NK-92 (cell line): Measurements from ENCODE around the gene TADA2B.

Experiments used
- DNase-seq: peaks from one replicate; lab custom pipeline; 2025; ENCODE audit not compliant: unreplicated experiment; lab: John Stamatoyannopoulos, UW

TADA2B gene

DNA sequence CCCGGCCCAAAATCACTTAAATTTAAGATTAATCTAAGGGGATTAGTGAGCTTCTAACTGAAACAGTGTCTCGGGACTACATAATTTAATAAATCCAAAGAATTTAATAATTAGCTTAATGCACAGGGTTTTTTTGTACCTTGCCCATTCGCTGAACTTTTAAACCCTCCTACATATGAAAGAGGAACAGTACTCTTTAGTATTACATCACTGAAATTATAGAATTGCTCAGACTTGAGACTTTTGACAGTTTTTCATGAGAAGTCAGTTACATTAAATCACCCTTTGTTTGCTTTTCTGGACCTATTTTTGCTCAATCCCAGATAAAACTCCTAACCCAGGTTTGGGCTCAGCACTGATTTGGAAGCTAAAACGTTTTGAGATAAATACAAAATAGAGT is 2.4 kb upstream of the TADA2B start:
- no peak for DNase-seq

DNA sequence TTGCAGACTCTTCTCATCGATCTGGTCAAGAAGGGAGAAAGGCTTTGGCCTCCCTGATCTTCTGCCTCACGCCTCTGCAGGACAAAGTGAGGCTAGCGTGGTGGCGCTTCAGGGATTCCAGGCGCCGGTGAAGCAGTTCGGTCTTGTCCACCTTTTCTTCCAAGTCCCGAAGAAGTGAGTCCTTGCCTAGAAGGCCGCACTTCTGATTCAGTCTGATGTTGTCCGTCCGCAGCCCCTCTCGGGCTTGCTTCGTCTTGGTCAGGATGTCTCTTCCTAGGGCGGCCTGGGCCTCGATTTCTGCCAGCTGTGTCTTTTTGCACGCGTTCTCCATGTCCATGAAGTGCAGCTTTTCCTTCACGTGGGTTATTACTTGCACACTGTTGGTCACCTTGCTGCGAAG is 1.9 kb upstream of the TADA2B start:
- no peak for DNase-seq

DNA sequence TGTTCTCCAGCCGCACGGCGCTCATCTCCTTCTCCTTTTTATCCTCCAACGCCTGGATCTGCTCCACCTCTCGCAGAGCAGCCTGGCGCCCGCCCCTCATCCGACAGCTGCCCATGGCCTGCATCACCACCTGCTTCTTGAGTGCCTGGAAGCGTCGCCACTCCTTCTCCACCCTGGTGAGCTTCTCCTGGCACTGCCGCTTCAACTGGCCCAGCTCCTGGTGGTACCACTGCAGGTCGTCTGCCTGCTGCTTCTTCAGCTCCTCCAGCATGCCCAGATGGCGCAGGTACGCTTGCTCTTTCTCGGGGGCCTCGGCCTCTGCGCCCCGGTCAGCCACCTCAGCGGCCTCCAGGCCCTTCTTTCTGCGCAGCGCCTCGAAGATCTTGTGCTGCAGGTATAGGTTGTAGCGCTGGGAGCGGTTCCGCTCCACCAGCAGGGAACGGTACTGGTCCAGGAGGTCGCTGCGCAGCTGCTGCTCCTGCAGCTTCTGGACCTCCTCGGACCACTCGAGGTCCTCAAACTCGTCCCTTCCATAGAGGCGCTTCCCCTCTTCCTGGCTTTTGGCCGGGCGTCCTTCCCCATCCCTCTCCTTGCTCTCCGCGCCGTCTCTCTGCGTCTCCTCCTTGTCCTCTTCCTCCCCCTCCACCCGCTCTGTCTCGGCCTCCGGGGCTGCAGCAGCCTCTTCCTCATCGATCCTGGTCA is 1.2 kb upstream of the TADA2B start:
- no peak for DNase-seq

DNA sequence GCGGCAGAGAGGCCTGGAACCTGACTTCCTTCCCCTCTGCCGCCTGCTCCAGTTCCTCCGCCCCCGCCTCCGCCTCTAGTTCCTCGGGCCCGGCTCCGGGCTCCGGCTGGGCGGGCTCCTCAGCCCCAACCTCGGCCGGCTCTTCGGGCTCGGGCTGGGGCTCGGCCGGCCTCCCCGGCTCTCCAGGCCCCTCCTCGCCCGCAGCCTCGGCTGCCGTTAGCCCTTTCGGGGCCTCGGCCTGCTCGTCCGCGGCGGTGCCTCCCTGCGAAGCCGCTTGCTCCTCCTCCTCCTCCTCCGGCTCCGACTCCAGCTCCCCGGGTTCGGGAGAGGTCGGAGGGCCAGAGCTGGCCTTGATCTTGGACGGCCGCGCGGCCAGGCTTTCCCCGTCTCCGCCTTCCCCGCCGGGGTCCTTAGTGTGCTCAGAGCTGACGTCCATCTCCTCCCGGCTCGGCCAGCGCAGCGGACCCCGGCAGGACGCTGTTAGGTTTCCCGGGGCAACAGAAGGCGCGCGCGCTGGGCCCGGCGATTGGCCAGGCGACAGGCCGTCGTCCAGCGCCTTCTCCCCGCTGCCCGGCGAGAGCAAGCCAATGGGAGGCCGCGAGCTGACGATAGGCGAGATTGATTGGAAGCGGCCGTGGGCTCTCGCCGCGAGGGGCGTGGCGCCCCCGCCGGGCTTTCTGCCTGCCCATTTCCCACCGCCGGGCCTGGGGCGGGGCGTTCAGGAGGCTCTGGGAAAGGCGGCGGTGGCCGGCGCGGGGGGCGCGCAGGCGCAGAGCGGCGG is 479 bp upstream of the TADA2B start:
- peak; percentile 46 for DNase-seq

DNA sequence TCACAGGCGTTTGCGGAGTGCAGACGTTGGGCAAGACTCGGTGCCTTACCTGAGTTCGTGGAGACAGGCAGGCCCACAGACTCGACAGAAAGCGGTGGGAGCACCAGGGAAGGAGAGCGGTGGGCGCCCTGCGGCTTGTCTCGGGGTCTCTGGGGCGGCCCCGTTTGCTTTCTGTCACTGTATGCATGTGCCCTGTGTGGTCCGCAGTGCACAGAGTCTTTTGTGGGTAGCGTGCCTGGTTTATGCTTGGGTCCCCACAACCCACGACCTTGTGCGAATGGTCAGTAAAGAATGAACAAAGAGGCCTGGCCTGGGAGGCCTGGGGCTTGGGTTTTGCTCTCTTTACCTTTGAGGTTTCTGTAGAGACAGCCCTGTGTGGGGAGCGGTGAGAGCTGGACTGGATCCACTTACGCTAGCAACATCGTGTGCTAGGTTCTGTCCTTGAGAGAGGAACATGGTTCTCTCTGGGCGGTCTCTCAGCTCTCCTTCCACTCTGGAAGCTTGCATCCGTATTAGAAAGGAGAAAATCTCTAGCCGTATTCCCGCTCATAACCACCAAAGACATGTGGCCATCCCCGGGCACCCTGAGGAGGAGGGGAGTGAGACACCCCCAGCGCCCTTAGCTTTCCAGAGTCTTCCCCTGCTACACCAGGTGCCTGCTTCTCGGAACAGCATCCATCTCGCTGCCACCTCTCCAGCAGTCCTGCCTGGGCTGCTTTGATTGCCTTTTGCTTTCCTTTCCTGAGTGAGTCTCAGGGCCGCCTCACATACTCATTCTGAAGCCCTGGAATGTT is 1.2 kb downstream of the TADA2B start:
- DNase-seq = no peak

DNA sequence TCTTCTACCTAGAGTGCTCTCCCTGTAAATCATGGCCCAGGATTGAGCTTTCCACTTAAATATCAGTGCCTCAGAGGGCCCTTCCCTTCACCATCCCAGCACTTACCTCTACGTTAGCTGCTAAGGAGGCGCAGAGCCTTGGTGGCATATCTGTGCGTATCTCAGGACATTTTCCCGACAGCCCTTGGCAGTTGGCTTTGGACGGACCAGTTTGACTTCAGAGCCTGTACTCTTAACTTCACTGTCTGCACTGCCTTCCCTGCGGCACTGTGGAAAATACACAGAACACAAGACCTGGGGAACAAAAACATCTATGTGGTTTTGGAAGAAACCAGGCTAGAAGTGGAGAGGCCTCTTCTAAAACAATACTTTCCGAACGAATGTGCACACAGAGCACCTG is 2.4 kb downstream of the TADA2B start:
- no peak for DNase-seq

DNA sequence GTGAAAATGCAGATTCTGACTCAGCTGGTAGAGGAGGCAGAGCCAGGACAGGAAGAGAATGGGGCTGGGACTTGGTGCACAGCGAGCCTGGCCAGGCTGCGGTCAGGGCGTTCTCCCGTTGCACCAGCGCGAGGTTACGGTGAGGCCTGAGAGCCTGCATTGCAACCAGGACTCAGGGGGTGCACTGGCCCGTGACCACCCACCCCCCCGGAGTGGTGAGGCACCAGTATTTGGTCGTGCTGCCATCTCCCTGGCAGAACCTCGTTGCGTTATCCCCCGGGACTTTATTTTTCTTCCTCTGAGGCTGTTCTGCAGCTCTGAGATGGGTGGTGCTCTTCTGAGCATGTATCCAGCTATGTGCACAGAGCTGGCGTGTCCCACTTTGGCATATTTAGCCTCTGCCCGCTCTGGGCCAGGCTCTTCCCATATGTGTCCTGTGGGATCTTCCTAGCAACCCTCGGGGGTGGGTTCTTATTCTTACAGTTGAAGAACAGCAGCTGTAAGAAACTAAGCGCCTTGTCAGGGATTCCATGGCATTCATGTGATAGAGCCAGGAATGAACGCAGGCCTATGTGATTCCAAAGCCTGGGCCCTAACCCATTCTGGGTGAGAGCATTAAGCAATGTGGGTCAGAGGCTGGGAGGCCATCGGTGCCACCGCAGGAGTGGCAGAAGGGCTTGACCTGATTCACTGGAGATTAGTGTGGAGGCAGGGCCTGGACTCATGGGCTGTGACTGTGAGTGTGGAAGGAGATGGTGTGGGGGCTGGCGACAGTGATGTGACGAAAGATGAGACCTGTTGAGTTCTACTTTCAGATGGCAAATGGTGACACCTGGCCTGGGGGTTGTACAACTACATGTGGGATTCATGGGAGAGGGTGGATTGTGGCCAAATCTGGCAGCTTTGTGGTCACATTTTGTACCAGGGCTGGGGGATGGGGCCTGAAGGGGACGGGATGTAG is 3.1 kb downstream of the TADA2B start:
- DNase-seq = no peak

DNA sequence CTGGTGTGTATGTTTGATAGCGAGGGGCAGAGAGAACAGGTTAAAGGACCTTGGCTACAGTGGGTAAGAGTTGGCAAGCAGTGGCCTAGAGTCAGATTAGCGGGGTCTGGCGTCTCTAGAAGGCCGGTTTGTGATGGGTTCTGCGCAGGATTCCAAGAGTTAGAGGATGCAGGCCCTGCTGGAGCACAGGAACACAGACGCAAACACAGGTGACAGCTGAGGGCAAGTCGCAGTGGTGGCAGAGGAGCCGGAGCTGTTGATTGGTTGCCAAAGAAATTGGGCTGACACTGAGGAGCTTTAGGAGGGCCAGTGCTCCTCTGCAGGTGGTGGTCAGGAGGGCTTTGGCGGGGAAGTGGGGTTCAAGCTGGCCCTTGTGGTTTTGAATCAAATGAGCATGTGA is 3.8 kb downstream of the TADA2B start:
- DNase-seq = no peak

DNA sequence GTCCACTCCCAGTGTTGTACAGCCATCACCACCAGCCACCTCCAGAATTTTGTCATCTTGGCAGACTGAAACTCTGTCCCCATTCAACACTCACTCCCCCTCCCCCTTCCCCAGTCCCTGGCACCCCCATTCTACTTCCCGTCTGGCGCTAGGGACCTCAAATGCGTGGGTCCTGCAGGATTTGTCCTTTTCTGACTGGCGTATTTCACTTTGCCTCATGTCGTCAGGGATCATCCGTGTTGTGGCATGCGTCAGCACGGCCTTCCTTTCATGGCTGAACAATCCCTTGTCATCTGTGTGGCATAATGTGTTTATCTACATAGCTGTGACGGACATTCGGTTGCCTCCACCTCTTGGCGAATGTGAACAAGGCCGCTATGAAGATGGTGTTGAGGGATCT is 5.5 kb downstream of the TADA2B start:
- no peak for DNase-seq

DNA sequence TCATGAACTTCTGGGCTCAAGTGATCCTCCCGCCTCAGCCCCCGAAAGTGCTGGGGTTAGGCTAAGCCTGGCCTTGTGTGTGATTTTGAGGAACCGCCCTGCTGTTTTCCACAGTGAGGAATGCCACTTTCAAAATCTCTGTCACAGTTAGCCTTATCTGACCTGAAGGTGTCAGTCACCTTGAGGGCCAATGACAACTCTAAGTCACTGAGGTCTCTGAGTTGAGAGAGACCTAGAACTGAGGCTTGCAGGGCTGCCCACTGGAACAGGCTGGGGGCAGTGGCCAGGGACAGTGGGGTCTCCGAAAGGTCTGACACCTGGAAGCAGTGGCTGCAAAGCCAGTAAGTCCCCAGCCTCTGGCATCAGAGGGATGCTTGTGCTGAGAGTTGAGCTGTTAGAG is 6.1 kb downstream of the TADA2B start:
- no peak for DNase-seq

DNA sequence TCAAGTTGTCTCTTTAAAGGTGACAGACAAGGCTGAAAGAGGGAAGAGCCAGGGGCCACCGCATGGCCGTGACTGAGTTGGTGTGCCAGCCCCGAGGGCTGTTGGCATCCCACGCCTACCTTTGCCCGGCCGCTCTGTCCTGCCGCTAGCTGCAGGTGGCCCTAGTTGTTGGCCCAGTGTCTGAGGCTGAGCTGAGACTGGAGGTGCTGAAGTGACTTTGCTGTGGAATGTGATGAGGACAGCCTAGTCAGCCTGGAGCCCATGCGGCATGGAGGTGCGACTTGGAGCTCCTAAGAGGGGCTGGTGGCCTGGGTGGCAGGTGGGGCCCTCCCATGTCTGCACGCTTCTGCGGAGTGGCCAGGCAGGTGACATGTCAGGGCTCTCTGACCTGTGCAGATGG is 6.6 kb downstream of the TADA2B start:
- DNase-seq = no peak

DNA sequence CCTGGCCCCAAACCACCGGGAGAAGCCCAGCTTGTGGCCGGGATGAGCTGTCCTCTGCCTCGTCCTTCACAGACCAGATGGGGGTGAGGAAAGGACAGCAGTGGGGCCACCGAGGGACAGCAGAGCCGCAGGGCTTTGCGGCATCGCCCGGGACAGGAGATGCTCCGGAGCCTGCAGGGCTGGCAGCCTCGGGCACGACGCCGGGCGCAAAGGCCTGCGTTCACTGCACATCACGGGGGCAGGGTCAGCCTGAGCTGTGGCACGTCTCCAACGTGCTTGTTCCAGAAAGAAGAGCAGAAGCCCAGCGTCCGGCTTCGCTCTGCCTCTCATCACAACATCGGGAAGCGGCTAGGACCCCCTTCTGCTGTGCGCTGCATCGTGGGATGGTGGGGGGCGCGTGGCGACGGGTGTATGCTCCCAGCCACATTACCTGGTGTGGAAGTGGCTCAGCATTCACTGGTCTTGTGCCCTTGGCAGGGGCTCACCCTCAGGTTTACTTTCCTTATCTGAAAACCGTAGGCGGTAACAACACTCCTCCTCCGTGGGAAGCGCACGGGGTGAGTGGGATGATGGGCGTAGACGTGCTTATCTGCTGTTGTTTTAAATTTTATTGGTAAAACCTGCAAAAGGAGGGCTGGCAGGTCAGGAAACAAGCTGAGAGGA is 7.4 kb downstream of the TADA2B start:
- DNase-seq = no peak

DNA sequence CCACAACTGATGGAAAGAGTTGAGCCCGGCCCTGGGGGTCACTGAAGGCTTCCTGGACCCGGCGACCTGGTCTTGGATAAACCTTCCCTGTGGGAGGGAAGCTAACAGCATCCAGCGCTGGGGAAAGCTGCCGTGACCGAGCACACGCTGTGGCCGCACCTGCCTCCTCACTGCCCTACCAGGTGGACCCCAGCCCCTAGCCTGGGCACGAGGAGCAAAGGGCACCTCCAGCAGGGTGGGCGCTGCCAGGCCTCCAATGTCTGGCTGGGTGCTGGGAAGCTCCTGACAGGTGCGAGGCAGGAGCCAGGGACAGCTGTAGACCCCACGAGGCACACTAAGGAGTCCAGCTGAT is 7.9 kb downstream of the TADA2B start:
- no peak for DNase-seq

DNA sequence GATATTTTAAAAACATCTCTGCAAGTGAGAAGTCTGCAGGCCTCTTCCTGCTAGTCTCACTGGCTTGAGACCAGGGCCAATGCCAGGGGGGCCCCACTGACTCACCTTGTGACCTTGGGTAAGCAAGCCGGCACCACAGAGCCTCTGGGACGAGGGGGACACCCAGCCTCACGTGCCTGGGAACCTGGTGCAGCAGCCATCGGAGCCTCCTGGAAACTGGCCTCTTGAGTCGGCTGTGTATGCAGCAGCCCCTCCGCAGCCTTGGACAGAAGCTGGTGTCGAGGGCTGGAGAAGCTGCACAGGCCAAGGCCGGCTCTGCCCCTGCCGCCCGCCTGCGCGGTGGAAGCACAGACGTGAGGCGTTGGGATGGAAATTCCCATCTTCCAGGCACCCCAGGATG is 8.7 kb downstream of the TADA2B start:
- DNase-seq = no peak

DNA sequence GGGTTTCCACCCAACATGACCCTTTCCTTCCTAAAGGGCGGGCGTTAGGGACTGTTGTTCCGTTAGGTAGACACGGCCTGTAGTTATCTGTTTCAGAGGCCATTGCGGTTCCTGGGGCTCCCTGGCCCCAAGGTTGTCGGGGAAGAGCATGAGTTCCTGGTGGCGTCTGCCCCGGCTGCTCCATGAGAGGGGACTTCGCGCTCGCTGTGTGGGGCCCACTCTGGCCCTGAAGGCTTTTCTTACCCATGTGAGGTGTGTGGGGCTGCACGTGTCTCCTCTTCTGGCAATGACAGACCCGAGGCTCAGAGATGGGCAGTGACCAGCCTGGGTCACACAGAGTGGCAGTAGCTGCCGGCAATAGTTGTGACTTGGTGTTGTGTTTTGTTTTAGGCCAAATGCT is 9.1 kb downstream of the TADA2B start:
- DNase-seq = no peak

DNA sequence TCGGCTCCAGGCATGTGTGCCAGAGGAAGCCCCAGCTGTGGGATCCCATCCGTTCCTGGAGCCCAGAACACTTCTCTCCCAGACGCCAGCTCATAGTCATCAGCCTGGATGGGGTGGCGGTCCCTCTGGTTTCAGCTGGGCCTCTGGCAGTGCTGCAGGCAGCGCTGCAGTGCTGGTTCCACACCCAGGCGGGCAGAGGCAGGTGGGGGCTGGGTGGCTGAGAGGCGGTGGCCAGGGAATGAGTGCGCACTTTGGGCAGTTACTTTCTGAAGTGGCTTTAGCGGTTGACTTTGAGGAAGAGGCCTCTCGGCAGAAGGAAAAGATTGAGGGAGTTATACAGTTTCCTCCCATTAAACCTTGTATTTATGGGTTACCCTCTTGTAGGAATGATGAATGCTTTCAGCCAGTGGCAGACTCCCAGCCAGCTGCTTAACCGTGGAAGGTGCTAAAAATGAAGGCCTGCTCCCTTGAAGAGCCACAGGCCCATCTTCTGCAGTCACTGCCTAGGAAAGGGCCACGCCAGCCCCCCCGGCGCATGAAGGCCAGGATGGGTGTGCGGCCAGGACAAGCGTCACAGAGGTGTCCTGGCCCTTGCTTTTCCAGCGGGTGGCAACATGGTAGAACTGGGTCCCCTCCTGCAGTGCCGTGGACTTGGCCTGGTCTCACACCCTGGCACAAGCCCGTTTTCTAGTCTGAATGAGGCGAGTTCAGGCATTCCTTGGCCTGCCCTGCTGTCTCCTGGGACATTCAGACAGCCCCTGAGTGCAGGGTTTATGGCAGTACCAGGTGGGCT is 9.9 kb downstream of the TADA2B start:
- DNase-seq = no peak

DNA sequence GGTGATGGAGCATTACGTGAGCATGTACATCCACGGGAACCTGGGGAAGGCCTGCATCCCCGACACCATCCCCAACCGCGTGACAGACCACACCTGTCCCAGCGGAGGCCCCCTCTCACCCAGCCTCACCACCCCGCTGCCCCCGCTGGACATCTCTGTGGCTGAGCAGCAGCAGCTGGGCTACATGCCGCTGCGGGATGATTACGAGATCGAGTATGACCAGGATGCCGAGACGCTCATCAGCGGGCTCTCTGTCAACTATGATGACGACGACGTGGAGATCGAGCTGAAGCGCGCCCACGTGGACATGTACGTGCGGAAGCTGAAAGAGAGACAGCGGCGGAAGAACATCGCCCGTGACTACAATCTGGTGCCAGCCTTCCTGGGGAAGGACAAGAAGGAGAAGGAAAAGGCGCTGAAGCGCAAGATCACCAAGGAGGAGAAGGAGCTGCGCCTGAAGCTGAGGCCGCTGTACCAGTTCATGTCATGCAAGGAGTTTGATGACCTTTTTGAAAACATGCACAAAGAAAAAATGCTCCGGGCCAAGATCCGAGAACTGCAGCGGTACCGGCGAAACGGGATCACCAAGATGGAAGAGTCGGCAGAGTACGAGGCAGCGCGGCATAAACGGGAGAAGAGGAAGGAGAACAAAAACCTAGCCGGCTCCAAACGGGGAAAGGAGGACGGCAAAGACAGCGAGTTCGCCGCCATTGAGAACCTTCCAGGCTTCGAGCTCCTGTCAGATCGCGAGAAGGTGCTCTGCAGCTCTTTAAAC is 11.1 kb downstream of the TADA2B start:
- DNase-seq = no peak

DNA sequence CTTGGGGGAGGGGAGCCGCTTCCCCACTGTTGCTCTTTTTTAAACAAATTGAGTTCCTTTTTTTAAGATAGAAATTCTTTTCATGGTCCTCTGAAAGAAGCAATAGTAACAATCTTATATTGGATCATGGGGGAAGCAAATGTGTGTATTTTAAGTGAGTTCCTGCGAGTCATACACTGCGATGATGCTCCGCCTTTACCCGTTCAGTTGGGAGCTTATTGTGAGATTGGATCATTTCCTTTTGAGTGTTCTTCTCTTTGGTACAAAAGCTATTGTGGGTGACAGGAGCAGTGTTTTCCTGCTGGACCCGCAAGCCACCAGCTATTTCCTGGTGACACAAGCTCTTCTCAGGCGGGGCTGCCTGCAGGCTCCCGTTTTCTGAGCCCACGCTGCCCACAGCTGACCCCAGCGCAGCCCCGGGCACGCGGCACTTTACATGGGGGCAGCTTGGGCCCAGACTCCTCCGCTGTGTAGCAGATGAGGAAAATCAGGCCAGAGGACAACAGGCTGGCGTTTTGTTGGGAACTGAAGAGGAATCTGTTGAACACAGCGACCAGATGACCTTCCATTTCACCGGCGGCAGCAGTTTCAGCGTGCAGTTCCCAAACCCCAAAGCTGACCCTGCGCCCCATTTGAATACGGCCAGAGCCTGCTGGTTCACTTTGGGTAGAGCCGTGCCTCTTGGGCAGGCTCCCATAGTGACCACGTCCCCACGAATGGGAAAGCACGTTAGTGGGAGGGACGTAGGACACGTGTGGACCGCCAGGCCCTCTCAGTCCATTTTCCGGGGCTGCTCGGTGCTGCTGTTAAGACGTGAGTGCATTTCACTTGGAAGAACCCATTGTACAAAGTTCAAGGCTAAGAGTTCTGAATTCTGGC is 12.2 kb downstream of the TADA2B start:
- DNase-seq = no peak
